SK-N-MC (cell line): ENCODE data around the gene TEX44.

Source experiments
- EZH2 ChIP-seq: fragments of 200-600 bp; sonication (generic); IDR thresholded peaks from one replicate; pipeline ENCODE4 v1.6.1; 2017; ENCODE audit warnings: antibody characterized with exemption
- FOXP2 ChIP-seq: optimal IDR thresholded peaks from 2 replicates; pipeline ENCODE3; 2011; ENCODE audit warnings: mild to moderate bottlenecking, moderate library complexity; ENCODE audit not compliant: insufficient read depth; ENCODE audit errors: extremely low read length, control extremely low read depth
- POLR2AphosphoS5 ChIP-seq: IDR thresholded peaks from 2 replicates; pipeline ENCODE4 v1.6.1; 2012; ENCODE audit warnings: mild to moderate bottlenecking, low read depth, low read length, borderline replicate concordance

GRCh38 chr2:231616296-231616695 lies 23.6 kb downstream of the TEX44 start:
- TF ChIP-seq POLR2AphosphoS5: no peak
- TF ChIP-seq EZH2: no peak
- no peak for TF ChIP-seq FOXP2
